A204.1 (cell line): ENCODE results near the gene ECT2L.
"Not testable (repeated sequence)": the region's sequence is repeated elsewhere in the genome, so short reads cannot be mapped to it uniquely, and the experiment has no call there.

Source experiments
- FAIRE-seq: peaks from 2 replicates; lab custom pipeline; 2012; peaks lifted over from hg19 to GRCh38; lab: Jason Lieb, UNC

Gene ECT2L

GRCh38 chr6:138936873-138937272, 141.0 kb downstream of the ECT2L start:
- FAIRE-seq: not testable (repeated sequence)

- no peak for FAIRE-seq
Observed at GRCh38 chr6:138943089-138943625, 147.3 kb downstream of the ECT2L start.

GRCh38 chr6:138944412-138944811, 148.5 kb downstream of the ECT2L start:
- FAIRE-seq: no peak

DNA sequence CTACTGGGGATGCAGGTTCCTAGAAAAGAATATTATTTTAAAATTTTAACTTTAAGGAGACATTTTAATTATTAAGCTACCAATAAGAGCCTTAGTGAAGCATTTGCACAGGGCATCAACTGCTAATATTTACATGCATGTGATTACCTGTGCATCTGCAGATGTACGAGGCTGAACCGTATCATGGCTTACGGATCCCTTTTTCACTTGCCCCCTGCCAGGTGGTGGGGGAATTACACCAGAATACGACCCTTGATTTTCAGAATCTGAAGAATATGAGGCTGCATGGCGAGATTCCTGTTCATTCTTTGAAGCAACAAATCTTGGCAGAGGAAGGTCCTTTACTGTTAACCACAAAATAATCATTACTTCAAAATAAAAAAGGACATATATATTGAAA, 149.5 kb downstream of the ECT2L start:
- FAIRE-seq: no peak

DNA sequence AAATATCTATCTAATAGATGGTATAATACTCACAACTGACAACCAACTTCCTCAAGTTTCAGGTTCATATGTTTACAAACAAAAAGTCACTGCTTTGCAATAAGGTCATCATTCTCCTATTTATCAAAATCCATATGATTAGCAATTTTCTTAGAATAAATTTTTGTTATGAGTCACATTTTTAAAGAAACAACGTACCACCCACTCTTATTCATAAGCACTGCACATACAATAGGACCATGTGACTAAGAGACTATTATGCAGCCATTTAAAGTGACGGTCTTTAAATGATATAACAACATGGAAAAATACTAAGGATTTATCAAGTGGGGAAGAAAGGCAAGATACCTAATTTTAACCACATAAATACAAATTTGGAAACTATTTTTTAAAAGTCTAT, 152.1 kb downstream of the ECT2L start:
- FAIRE-seq: no peak

GRCh38 chr6:138948546-138949179, 152.8 kb downstream of the ECT2L start:
- FAIRE-seq: no peak

- no peak for FAIRE-seq
Observed at GRCh38 chr6:138953451-138953850, 157.6 kb downstream of the ECT2L start.
